GM21825 (cell line): Measurements from ENCODE around the gene WBP1L.

Source experiments
- ATAC-seq: cut with Tn5 transposase; IDR thresholded peaks from one replicate; pipeline ENCODE4 v1.9.1; 2021; ENCODE audit warnings: mild to moderate bottlenecking, moderate library complexity; ENCODE audit not compliant: unreplicated experiment

WBP1L gene

GRCh38 chr10:102777711-102778453 is 34.1 kb downstream of the WBP1L start:
- no peak for ATAC-seq

- no peak for ATAC-seq
Observed at GRCh38 chr10:102778781-102779180, 35.0 kb downstream of the WBP1L start.

GRCh38 chr10:102779680-102780526 is 36.2 kb downstream of the WBP1L start:
- ATAC-seq, result no peak

GRCh38 chr10:102780527-102780808 is 36.7 kb downstream of the WBP1L start:
- no peak for ATAC-seq

- ATAC-seq, result no peak
Observed at GRCh38 chr10:102781090-102781920, 37.6 kb downstream of the WBP1L start.

- no peak for ATAC-seq
Observed at GRCh38 chr10:102781921-102782557, 38.3 kb downstream of the WBP1L start.

- no peak for ATAC-seq
Observed at GRCh38 chr10:102782673-102783551, 39.2 kb downstream of the WBP1L start.

GRCh38 chr10:102783568-102783967 is 39.8 kb downstream of the WBP1L start:
- no peak for ATAC-seq

GRCh38 chr10:102785818-102786217 is 42.1 kb downstream of the WBP1L start:
- ATAC-seq, result no peak

- no peak for ATAC-seq
Observed at GRCh38 chr10:102791754-102792395, 48.1 kb downstream of the WBP1L start.

GRCh38 chr10:102795453-102796406 is 52.0 kb downstream of the WBP1L start:
- peak; percentile 20 for ATAC-seq

GRCh38 chr10:102796407-102797176 is 52.8 kb downstream of the WBP1L start:
- ATAC-seq, result peak; percentile 97

GRCh38 chr10:102799691-102800471 is 56.1 kb downstream of the WBP1L start:
- no peak for ATAC-seq

- ATAC-seq, result no peak
Observed at GRCh38 chr10:102800611-102801335, 57.0 kb downstream of the WBP1L start.

GRCh38 chr10:102801496-102801895 is 57.7 kb downstream of the WBP1L start:
- ATAC-seq, result no peak

GRCh38 chr10:102801978-102802377 is 58.2 kb downstream of the WBP1L start:
- ATAC-seq, result no peak
